NCI-H2029 treated with DMSO at 0.1 percent for 48 hours (cell line): ENCODE data around the gene MBTD1.

Source experiments
- DNase-seq: peaks from one replicate; lab custom pipeline; 2025; lab: John Stamatoyannopoulos, UW

The MBTD1 gene

DNA sequence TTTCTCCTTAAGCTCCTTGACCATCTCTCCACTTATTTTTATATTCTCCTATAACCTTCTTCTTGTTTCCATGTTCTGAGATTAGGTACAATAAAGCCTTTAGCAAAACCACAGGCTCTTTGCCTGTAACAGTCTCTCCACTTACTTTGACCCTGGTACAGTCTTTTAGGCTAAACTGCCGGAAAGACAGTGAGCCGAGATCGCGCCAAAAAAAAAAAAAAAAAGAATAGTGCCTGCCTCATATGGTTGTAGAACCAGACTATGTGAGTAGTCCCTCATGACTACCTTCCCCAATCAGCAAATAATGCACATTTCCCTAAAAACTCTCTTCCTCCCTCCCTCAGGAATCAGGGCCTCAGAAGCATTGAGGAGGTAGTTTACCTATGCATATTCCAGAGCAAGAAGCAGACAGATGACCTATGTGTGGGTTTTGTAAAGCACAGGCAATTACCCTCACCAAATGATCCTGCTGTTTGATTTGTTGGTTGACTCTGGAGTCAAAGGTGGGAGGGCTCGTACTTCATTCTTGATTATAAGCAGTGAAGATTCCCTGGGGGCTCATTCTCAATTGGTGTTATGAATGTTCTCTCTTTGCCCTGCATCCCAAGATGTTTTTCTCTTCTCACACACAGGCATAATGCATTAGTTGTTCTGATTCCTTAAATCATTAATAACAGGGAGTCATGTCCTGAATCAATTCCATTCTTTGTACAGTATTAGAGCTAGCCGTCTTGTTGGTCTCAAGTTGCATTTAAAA lies 115.4 kb downstream of the MBTD1 start:
- DNase-seq: no peak

DNA sequence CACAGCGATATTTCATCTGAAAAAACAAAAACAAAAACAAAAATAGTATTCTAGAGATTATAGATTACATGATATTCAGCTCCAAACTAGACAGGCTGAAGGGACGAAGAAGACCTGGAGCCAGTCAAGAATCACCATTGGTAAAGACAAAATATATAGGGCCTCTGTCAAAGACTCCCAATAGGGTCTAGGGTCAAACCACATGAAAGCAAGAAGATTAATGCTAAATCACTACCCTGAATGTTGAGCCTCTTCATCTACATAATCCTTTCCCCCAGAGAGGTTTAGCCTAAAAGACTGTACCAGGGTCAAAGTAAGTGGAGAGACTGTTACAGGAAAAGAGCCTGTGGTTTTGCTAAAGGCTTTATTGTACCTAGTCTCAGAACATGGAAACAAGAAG lies 117.3 kb downstream of the MBTD1 start:
- DNase-seq: no peak

DNA sequence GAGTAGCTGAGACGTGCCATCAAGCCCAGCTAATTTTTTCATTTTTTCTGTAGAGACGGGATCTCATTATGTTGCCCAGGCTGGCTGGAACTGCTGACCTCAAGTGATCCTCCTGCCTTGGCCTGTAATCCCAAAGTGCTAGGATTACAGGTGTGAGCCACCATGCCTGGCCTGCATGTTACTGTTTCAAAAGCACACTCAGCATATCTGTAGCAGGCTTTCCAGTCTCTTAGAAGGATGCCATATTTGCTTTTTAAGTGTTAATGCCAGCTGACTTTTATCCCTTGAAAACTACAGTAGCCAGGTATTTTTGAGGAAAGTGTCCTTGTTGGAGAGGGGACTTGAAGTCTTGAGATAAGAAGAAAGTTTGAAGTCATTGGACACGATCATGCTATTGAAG lies 123.9 kb downstream of the MBTD1 start:
- no peak for DNase-seq

DNA sequence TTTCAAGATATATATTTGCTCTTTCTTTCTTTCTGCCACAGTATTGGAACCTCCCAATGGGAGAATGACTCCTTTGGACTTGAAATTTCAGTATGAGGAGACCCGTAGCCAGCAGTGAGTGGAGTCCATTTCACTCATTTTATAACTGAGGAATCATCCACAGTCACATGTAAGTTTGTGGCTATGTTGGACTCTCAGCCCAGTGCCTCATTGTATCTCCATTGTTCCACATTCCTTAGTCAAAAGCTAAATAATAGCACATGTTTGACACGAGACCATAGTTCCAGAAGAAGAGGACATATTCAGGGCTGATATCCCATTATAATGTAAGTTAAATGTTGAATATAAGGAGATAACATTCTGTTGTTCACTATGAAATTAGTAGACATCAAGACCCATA lies 126.5 kb downstream of the MBTD1 start:
- DNase-seq: no peak

DNA sequence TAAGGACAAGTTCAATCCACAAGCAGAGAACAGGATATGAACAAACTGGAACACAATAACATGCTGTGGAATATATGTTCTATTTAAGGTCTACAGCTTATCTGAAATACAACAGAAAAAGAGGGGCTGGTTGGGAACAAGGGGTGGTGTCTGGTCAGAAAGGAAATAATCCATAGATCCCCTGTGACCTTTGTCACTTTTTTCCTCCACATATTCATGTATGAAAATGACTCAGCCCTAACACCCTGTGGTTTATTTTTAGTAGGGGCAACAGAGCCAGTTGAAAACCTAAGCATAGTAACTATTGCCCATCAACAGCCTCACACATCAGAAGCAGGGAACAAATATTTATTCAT lies 126.9 kb downstream of the MBTD1 start:
- DNase-seq: no peak

DNA sequence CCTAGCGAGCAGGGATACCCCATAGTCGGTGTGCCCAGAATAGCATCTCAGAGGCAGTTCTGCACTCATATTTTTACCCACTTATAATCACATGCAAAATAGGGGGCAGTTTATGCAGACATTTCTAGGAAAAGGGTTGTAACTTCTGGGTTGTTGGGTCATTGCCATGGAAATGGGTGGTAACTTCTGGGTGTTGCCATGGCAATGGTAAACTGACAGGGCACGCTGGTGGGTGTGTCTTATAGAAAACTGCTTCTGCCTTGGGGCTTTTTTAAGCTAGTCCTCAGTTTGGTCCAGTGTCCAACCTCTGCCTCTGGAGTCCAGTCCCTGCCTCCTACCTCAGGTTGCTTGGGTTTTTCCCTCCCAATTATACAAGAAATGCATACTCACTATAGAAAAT lies 131.8 kb downstream of the MBTD1 start:
- DNase-seq: no peak
